HG02678 (cell line): ENCODE data around the gene CDX2.

ENCODE experiments used
- ATAC-seq: cut with Tn5 transposase; IDR thresholded peaks from one replicate; pipeline ENCODE4 v1.9.1; 2021; ENCODE audit warnings: mild to moderate bottlenecking, moderate library complexity; ENCODE audit not compliant: unreplicated experiment

CDX2 gene

GRCh38 chr13:27979001-27979643 is 10.0 kb upstream of the CDX2 start:
- no peak for ATAC-seq

GRCh38 chr13:27978301-27978968 is 9.3 kb upstream of the CDX2 start:
- no peak for ATAC-seq

- no peak for ATAC-seq
Observed at GRCh38 chr13:27977476-27978300, 8.6 kb upstream of the CDX2 start.

- ATAC-seq, result no peak
Observed at GRCh38 chr13:27976362-27977091, 7.4 kb upstream of the CDX2 start.

GRCh38 chr13:27975564-27976361 is 6.6 kb upstream of the CDX2 start:
- no peak for ATAC-seq

- no peak for ATAC-seq
Observed at GRCh38 chr13:27973961-27974662, 5.0 kb upstream of the CDX2 start.

- no peak for ATAC-seq
Observed at GRCh38 chr13:27973291-27973690, 4.2 kb upstream of the CDX2 start.

GRCh38 chr13:27972478-27972820 is 3.3 kb upstream of the CDX2 start:
- no peak for ATAC-seq

GRCh38 chr13:27971776-27972477 is 2.8 kb upstream of the CDX2 start:
- no peak for ATAC-seq

GRCh38 chr13:27971236-27971645 is 2.1 kb upstream of the CDX2 start:
- no peak for ATAC-seq

- ATAC-seq, result no peak
Observed at GRCh38 chr13:27970382-27971235, 1.5 kb upstream of the CDX2 start.

- ATAC-seq, result no peak
Observed at GRCh38 chr13:27969866-27970229, 733 bp upstream of the CDX2 start.

- no peak for ATAC-seq
Observed at GRCh38 chr13:27968316-27969081, 616 bp downstream of the CDX2 start.

- ATAC-seq, result no peak
Observed at GRCh38 chr13:27967736-27968315, 1.3 kb downstream of the CDX2 start.

GRCh38 chr13:27967203-27967735 is 1.8 kb downstream of the CDX2 start:
- ATAC-seq, result no peak

GRCh38 chr13:27966641-27967202 is 2.4 kb downstream of the CDX2 start:
- no peak for ATAC-seq
